K562 (cell line): Measurements from ENCODE around the gene AP2A2. TPM values are rescaled to one million over a fixed set of nuclear protein-coding genes. Genes with fewer than 3 reads are reported as not detected.

Experiments
- ATAC-seq: fragments of 200-7000 bp; cut with Tn5 transposase; 3 replicates; pipeline ENCODE4 v1.9.1; 2020; ENCODE audit warnings: moderate library complexity
- BruUV-seq: library from RNA; stranded (reverse); fragments of 400-500 nt; replicated peaks from 2 replicates; lab custom pipeline; 2021; lab: Mats Ljungman, UMichigan
- CTCF ChIA-PET: fragments of 300-600 bp; formaldehyde crosslinking; extraction: SDS; loops from one replicate; lab custom pipeline; 2021; ENCODE audit warnings: low intra/inter-chr PET ratio; lab: Yijun Ruan, JAX
- POLR2A ChIA-PET: fragments of 300-600, 350-650 bp; sonication (Branson Sonifier 250); formaldehyde crosslinking; extraction: SDS; loops from one replicate; lab custom pipeline; 2021; ENCODE audit warnings: antibody characterized with exemption, inconsistent platforms; lab: Yijun Ruan, JAX
- DNase-seq, 4 experiments: peaks; one replicate each; pipeline versions ENCODE4 v3.0.0 to v3.0.0-alpha.2; 2011 to 2018; ENCODE audit warnings: low spot score in 3 of 4, mixed read lengths in 3 of 4; ENCODE audit errors: extremely low read depth in 1 of 4
- FAIRE-seq: peaks from 2 replicates; lab custom pipeline; 2011; peaks lifted over from hg19 to GRCh38; lab: Jason Lieb, UNC
- H2AFZ ChIP-seq: 2 replicates; pipeline ENCODE4 v1.6.0; 2011; ENCODE audit warnings: low read depth, low read length, control low read depth, inconsistent platforms
- H3K27ac ChIP-seq: fragments of 200-600 bp; 3 replicates; pipeline ENCODE4 v1.8.0; 2011; ENCODE audit warnings: low read depth, mild to moderate bottlenecking, control low read depth, inconsistent platforms, low read length, moderate library complexity, mixed read lengths; ENCODE audit errors: extremely low read depth
- H3K27me3 ChIP-seq, 2 experiments: fragments of 300-600 bp in 1 of 2; 2 replicates in 1 of 2; 3 replicates in 1 of 2; pipeline versions ENCODE4 v1.6.0 to v1.8.0; 2011; ENCODE audit warnings: inconsistent platforms in 2 of 2, low read length in 2 of 2, mild to moderate bottlenecking in 1 of 2, mixed read lengths in 1 of 2, moderate library complexity in 1 of 2; ENCODE audit not compliant: control insufficient read depth in 2 of 2, insufficient read depth in 2 of 2
- H3K36me3 ChIP-seq: fragments of 300-600 bp; 3 replicates; pipeline ENCODE4 v1.8.0; 2011; ENCODE audit warnings: mild to moderate bottlenecking, low read length, inconsistent platforms; ENCODE audit not compliant: control insufficient read depth, insufficient read depth
- H3K4me1 ChIP-seq, 2 experiments: fragments of 200-600 bp in 1 of 2; replicated peaks in 1 of 2; 2 replicates in 1 of 2; 3 replicates in 1 of 2; pipeline versions ENCODE4 v1.5.1 to v1.8.0; 2011; ENCODE audit warnings: inconsistent platforms in 2 of 2, low read length in 2 of 2, mild to moderate bottlenecking in 1 of 2, mixed read lengths in 1 of 2, moderate library complexity in 1 of 2; ENCODE audit not compliant: control insufficient read depth in 2 of 2, insufficient read depth in 2 of 2
- H3K4me2 ChIP-seq: 2 replicates; pipeline ENCODE4 v1.6.1; 2011; ENCODE audit warnings: low read length, control low read depth, inconsistent platforms, mixed read lengths; ENCODE audit not compliant: insufficient read depth
- H3K4me3 ChIP-seq: fragments of 200-600 bp; sonication (generic), shearing (Covaris generic); 2 replicates; pipeline ENCODE4 v1.5.1; 2016; ENCODE audit warnings: control low read depth, inconsistent platforms
- H3K79me2 ChIP-seq: fragments of 200-600 bp; 3 replicates; pipeline ENCODE4 v1.8.0; 2011; ENCODE audit warnings: low read length, inconsistent platforms; ENCODE audit not compliant: control insufficient read depth, insufficient read depth
- H3K9ac ChIP-seq, 2 experiments: 2 replicates each; pipeline versions ENCODE4 v1.6.0 to v1.6.1; 2011; ENCODE audit warnings: low read depth in 2 of 2, low read length in 2 of 2, control low read depth in 1 of 2, inconsistent platforms in 1 of 2, mild to moderate bottlenecking in 1 of 2, mixed read lengths in 1 of 2; ENCODE audit not compliant: insufficient read depth in 1 of 2
- H3K9me1 ChIP-seq: one replicate; pipeline ENCODE4 v1.6.0; 2011; ENCODE audit warnings: inconsistent platforms, mild to moderate bottlenecking, low read length, moderate library complexity; ENCODE audit not compliant: control insufficient read depth, insufficient read depth
- H3K9me3 ChIP-seq: replicated peaks from 2 replicates; pipeline ENCODE4 v1.5.1; 2011; ENCODE audit warnings: low read depth, low read length, inconsistent platforms; ENCODE audit not compliant: control insufficient read depth, insufficient read depth
- H4K20me1 ChIP-seq: replicated peaks from 2 replicates; pipeline ENCODE4 v1.6.1; 2011; ENCODE audit warnings: low read length, inconsistent platforms, mixed read lengths; ENCODE audit not compliant: control insufficient read depth, insufficient read depth
- NFIC ChIP-seq: fragments of 450-650 bp; IDR thresholded peaks from 2 replicates; pipeline ENCODE4 v1.6.1; 2017; ENCODE audit warnings: mild to moderate bottlenecking, inconsistent platforms
- WGBS: fragments of 100-300 bp; shearing (Covaris generic); methylation state at CpG from one replicate; pipeline ENCODE4 v1.1.6; 2016; ENCODE audit warnings: low coverage, mixed read lengths; ENCODE audit not compliant: insufficient coverage; ENCODE audit errors: missing lambda C conversion rate; 5-methylcytosine and 5-hydroxymethylcytosine counted together
- in situ Hi-C: fragments of 300-500 bp; cut with MboI; formaldehyde crosslinking; loops from 4 replicates; pipeline ENCODE4 v1.15.0; 2018; ENCODE audit warnings: inconsistent platforms, mixed read lengths
- intact Hi-C: fragments of 100-400 bp; cut with micrococcal nuclease; formaldehyde crosslinking; loops from 2 replicates; pipeline ENCODE4 v1.14.2; 2022
- polyA plus RNA-seq, 8 experiments: library from polyadenylated mRNA; depleted of rRNA in 4 of 8; stranded (reverse) in 5 of 8; unstranded in 3 of 8; fragments of >200 nt; fragmentation: Nextera tagmentation in 2 of 8; fragmentation: Illumina TruSeq in 1 of 8; extraction: Ambion mirVana in 2 of 8; extraction: Trizol in 1 of 8; gene quantifications; 2 replicates each; pipeline versions ENCODE4 v1.2.1 to v1.2.3, GENCODE V29; 2011 to 2014; ENCODE audit warnings: inconsistent platforms in 1 of 8, missing spikeins in 1 of 8
- total RNA-seq, 7 experiments: library from RNA; depleted of rRNA in 6 of 7; stranded (reverse); fragments of >200 nt in 6 of 7; fragmentation: Illumina TruSeq in 2 of 7; extraction: Trizol in 2 of 7; gene quantifications; 2 replicates each; pipeline versions ENCODE4 v1.2.1 to v1.2.3, GENCODE V29; 2011 to 2021; ENCODE audit warnings: low replicate concordance in 1 of 7
- TF ChIP-seq, protein P1 (sequence below): fragments of 450-650 bp; IDR thresholded peaks from 2 replicates; pipeline ENCODE4 v1.6.1; 2018; ENCODE audit warnings: mild to moderate bottlenecking, low read depth; ENCODE audit not compliant: partially characterized antibody

Gene AP2A2
- total and polyA plus RNA-seq, 9 of the 15 experiments (the other 6 are each of a cell fraction or from before 2014, with no cell fraction given): 0.69 to 41.7 (median 15.2) TPM

GRCh38 chr11:890794-891540 is 34.7 kb upstream of the AP2A2 start:
- in situ Hi-C loops: no loop called here
- Histone ChIP-seq H3K9me3 (no peaks in the 10 kb centered on the region), H3K27ac (no peak overlapping the region)
- 88% methylated on average over 11 of the region's 27 CpGs for WGBS
- intact Hi-C loops: no loop called here
- TF ChIP-seq, protein P1, sequence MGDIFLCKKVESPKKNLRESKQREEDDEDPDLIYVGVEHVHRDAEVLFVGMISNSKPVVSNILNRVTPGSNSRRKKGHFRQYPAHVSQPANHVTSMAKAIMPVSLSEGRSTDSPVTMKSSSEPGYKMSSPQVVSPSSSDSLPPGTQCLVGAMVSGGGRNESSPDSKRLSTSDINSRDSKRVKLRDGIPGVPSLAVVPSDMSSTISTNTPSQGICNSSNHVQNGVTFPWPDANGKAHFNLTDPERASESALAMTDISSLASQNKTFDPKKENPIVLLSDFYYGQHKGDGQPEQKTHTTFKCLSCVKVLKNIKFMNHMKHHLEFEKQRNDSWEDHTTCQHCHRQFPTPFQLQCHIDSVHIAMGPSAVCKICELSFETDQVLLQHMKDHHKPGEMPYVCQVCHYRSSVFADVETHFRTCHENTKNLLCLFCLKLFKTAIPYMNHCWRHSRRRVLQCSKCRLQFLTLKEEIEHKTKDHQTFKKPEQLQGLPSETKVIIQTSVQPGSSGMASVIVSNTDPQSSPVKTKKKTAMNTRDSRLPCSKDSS: no peak
- peak; percentile 11; the same call in 1 of the 2 replicates for TF ChIP-seq NFIC
- TF ChIP-seq, all 486 proteins: peak for 1
- DNase-seq (no peak), ATAC-seq (no peak), FAIRE-seq (no peak)
- H3K4me3 ChIP-seq: no peak overlapping the region
- no peaks in the 10 kb centered on the region for H3K27me3 ChIP-seq
- H3K79me2 ChIP-seq: no peaks in the 10 kb centered on the region
- POLR2A ChIA-PET: no interaction called here
- H3K4me1 ChIP-seq: peaks cover 0 to 67% of the 10 kb centered on the region in 2 experiments; a peak in 2 of 5 replicates
- H3K9ac ChIP-seq: no peak overlapping the region; a peak in 1 of 4 replicates
- H3K36me3 ChIP-seq: peaks cover 50% of the 10 kb centered on the region; the same call in 1 of the 3 replicates
- no peaks in the 10 kb centered on the region; the same call in 1 of the 2 replicates for H4K20me1 ChIP-seq
- no TSS peak for BruUV-seq
- CTCF ChIA-PET: no interaction called here
- no peaks in the 10 kb centered on the region for H3K9me1 ChIP-seq
- H2AFZ ChIP-seq: no peak overlapping the region
- H3K4me2 ChIP-seq: no peak overlapping the region
